HG02943 (cell line): ENCODE measurements around the gene SOAT2.
"Not testable (repeated sequence)": the region's sequence is repeated elsewhere in the genome, so short reads cannot be mapped to it uniquely, and the experiment has no call there.

Experiments used
- ATAC-seq: cut with Tn5 transposase; IDR thresholded peaks from one replicate; pipeline ENCODE4 v1.9.1; 2021; ENCODE audit warnings: mild to moderate bottlenecking, low read depth, moderate library complexity; ENCODE audit not compliant: unreplicated experiment

Gene SOAT2

GRCh38 chr12:53131844-53132243, 28.6 kb downstream of the SOAT2 start:
- ATAC-seq: no peak

GRCh38 chr12:53133722-53134121, 30.4 kb downstream of the SOAT2 start:
- ATAC-seq: no peak

- ATAC-seq: no peak
These were observed 40.1 kb downstream of the SOAT2 start for GRCh38 chr12:53143355-53143754.

GRCh38 chr12:53145383-53146260, 42.3 kb downstream of the SOAT2 start:
- no peak for ATAC-seq

- ATAC-seq: no peak
These were observed 43.9 kb downstream of the SOAT2 start for GRCh38 chr12:53147181-53147580.

- ATAC-seq: no peak
These were observed 44.4 kb downstream of the SOAT2 start for GRCh38 chr12:53147653-53148052.

GRCh38 chr12:53151039-53151438, 47.8 kb downstream of the SOAT2 start:
- ATAC-seq: no peak

GRCh38 chr12:53152390-53152789, 49.1 kb downstream of the SOAT2 start:
- ATAC-seq: no peak

- no peak for ATAC-seq
These were observed 56.0 kb downstream of the SOAT2 start for GRCh38 chr12:53159195-53159839.

- ATAC-seq: no peak
These were observed 56.7 kb downstream of the SOAT2 start for GRCh38 chr12:53160000-53160399.

GRCh38 chr12:53160673-53161072, 57.4 kb downstream of the SOAT2 start:
- ATAC-seq: no peak

- no peak for ATAC-seq
These were observed 58.0 kb downstream of the SOAT2 start for GRCh38 chr12:53161119-53161911.

- not testable (repeated sequence) for ATAC-seq
These were observed 59.7 kb downstream of the SOAT2 start for GRCh38 chr12:53163008-53163407.

GRCh38 chr12:53166837-53167236, 63.6 kb downstream of the SOAT2 start:
- ATAC-seq: no peak

GRCh38 chr12:53169644-53170043, 66.4 kb downstream of the SOAT2 start:
- ATAC-seq: no peak

- no peak for ATAC-seq
These were observed 66.9 kb downstream of the SOAT2 start for GRCh38 chr12:53170215-53170614.

GRCh38 chr12:53170876-53171724, 67.8 kb downstream of the SOAT2 start:
- no peak for ATAC-seq

- no peak for ATAC-seq
These were observed 68.5 kb downstream of the SOAT2 start for GRCh38 chr12:53171725-53172329.

- ATAC-seq: no peak
These were observed 69.1 kb downstream of the SOAT2 start for GRCh38 chr12:53172352-53172751.
